Fibroblast of villous mesenchyme (primary cell): ENCODE measurements around the gene DNM3. TPM values are rescaled to one million over a fixed set of nuclear protein-coding genes. Genes with fewer than 3 reads are reported as not detected.

Experiments used
- DNase-seq: peaks from one replicate; pipeline ENCODE4 v3.0.0-alpha.2; 2010; ENCODE audit warnings: low read depth
- H3K4me3 ChIP-seq: 2 replicates; pipeline ENCODE4 v1.5.1; 2011; ENCODE audit warnings: low read depth, mild to moderate bottlenecking, low read length
- CTCF ChIP-seq: IDR thresholded peaks from 2 replicates; pipeline ENCODE4 v1.5.1; 2012; ENCODE audit warnings: low read depth, mild to moderate bottlenecking, low read length; ENCODE audit not compliant: insufficient read depth
- total RNA-seq: library from RNA; depleted of rRNA; stranded (reverse); fragments of >200 nt; gene quantifications from 2 replicates; pipeline ENCODE4 v1.2.3, GENCODE V29; 2012

Gene DNM3
- total RNA-seq, 1 donor = 2.2 TPM

GRCh38 chr1:172421974-172422604 lies 580.8 kb downstream of the DNM3 start:
- no peak overlapping the region for H3K4me3 ChIP-seq
- TF ChIP-seq CTCF = no peak
- no peak for DNase-seq

- DNase-seq = no peak
- no peak for TF ChIP-seq CTCF
- no peak overlapping the region for H3K4me3 ChIP-seq
Measured at GRCh38 chr1:172423336-172423735, 582.0 kb downstream of the DNM3 start.

- H3K4me3 ChIP-seq = no peak overlapping the region
- DNase-seq = no peak
- no peak for TF ChIP-seq CTCF
Measured at GRCh38 chr1:172425339-172425738, 584.0 kb downstream of the DNM3 start.

GRCh38 chr1:172427191-172427590 lies 585.9 kb downstream of the DNM3 start:
- H3K4me3 ChIP-seq = no peak overlapping the region
- no peak for TF ChIP-seq CTCF
- DNase-seq = no peak

- peak; percentile 70 for TF ChIP-seq CTCF
- no peak overlapping the region for H3K4me3 ChIP-seq
- DNase-seq = peak; percentile 76
Measured at GRCh38 chr1:172429331-172430127, 588.2 kb downstream of the DNM3 start.

GRCh38 chr1:172430128-172430454 lies 588.8 kb downstream of the DNM3 start:
- TF ChIP-seq CTCF = no peak
- DNase-seq = no peak
- H3K4me3 ChIP-seq = no peak overlapping the region
